ENCODE measurements around the gene HLA-DRA.

HLA-DRA gene

DNA sequence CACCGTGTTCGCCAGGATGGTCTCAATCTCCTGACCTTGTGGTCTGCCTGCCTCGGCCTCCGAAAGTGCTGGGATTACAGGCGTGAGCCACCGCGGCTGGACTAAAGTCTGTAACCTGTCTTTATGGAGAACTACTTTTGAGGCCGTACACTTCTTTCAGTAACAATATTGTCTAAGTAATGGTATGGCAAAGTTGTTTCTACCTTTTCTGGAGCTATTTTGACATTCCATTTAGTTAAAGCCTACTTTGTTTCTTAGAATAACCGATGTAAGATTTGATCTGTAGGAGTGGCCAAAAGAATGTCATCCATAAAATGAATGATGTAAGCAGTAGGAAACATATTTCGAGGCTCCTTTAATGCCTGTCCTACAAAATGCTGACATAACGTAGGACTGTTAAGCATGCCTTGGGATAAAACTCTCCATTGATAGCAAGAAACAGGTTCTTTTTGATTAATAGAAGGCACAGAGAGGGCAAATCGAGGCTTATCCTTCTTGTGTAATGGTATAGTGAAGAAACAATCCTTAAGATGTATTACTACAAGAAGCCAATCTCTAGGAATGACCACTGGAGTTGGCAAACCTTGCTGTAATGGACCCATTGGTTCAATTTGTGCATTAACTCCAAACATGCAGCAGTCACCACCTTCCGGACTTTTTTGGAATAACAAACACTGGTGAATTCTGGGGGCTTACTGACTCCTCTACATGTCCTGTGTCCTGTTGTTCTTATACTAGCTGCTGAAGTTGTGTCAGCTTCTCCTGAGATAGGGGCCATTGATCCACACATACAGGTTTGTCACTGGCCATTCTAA, 35.9 kb downstream of the HLA-DRA start:
- TF ChIP-seq, protein P1, sequence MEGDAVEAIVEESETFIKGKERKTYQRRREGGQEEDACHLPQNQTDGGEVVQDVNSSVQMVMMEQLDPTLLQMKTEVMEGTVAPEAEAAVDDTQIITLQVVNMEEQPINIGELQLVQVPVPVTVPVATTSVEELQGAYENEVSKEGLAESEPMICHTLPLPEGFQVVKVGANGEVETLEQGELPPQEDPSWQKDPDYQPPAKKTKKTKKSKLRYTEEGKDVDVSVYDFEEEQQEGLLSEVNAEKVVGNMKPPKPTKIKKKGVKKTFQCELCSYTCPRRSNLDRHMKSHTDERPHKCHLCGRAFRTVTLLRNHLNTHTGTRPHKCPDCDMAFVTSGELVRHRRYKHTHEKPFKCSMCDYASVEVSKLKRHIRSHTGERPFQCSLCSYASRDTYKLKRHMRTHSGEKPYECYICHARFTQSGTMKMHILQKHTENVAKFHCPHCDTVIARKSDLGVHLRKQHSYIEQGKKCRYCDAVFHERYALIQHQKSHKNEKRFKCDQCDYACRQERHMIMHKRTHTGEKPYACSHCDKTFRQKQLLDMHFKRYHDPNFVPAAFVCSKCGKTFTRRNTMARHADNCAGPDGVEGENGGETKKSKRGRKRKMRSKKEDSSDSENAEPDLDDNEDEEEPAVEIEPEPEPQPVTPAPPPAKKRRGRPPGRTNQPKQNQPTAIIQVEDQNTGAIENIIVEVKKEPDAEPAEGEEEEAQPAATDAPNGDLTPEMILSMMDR (IDR thresholded peaks at IDR 0.05) = no peak
- Histone ChIP-seq H3K27ac (no peak overlapping the region), H3K4me3 (no peak overlapping the region)
- DNase-seq (ENCODE audit: low spot score) = no peak

DNA sequence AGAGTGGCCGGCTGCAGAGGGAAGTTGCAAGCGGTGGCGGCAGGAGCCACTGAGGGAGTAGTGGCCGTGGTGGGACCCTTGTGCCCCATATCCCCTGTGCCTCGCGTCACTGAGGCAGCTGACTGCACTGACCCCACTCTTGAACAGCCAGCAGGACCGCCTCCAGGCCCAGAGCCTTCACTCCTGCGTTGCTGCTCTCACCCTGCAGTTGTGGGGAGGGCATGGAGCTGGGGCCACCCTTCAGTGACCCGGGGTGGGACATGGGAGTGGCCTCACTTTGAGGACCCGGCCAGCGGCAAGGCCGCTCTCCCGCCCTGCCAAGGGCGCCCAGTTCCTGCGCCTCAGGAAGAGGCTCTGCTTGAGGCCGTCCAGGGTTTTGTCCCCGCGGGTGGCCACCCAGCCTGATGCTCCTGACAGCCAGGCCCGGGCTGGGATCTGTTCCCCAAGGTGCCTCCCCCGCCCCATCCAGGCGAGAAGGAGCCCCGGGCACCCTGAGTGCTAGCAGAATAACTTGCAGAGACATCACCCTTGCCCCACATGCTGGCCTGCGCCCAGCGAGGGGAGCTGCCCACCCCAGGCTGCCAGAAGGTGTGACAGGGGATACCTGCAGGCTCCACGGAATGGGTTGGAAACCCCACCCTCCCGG, 44.4 kb downstream of the HLA-DRA start:
- TF ChIP-seq, protein P1 (IDR thresholded peaks at IDR 0.05) = no peak
- Histone ChIP-seq H3K4me3 (no peak overlapping the region), H3K27ac (no peak overlapping the region)
- DNase-seq (ENCODE audit: low spot score) = no peak

DNA sequence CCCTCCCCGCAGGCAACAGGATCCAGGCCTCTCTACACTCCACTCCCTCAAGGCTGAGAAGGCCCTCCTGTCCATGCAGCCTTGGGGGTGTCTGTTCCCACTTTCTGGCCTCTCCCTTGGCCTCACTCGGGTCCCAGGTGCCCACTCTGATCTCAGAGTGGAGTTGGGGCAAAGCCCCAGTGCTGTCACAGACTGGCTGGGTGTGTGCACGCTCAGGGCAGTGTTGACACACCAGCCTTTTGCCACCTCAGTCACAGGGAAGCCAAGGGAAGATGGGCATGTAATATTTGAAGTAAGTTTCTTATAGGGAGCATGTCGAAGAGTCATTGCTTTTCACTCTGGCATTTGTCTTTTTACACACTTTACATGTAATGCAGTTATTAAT, 44.9 kb downstream of the HLA-DRA start:
- TF ChIP-seq, protein P1 (IDR thresholded peaks at IDR 0.05) = no peak
- H3K4me3 ChIP-seq = no peak overlapping the region
- DNase-seq (ENCODE audit: low spot score) = no peak
- H3K27ac ChIP-seq = no peak overlapping the region

DNA sequence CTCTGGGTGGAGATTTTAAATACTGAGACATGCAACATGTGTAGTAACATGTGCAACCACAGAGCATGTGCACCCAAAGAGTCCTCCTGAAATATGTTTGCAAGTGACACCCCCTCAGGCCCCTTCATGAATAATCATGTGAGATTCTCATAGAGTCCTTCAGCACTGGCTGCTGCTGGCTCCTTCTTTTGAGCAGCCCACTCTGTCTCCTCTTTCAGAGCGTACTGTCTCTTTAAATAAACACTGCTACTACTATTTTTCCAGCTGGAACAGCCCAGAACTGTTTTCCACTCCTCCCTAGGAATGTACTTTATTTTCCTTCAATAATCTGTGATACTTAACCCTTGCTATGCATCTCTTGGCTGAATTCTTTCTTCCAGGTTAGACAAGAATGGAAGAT, 48.4 kb downstream of the HLA-DRA start:
- Histone ChIP-seq H3K27ac (no peak overlapping the region), H3K4me3 (no peak overlapping the region)
- TF ChIP-seq, protein P1 (IDR thresholded peaks at IDR 0.05) = no peak
- DNase-seq (ENCODE audit: low spot score) = no peak

DNA sequence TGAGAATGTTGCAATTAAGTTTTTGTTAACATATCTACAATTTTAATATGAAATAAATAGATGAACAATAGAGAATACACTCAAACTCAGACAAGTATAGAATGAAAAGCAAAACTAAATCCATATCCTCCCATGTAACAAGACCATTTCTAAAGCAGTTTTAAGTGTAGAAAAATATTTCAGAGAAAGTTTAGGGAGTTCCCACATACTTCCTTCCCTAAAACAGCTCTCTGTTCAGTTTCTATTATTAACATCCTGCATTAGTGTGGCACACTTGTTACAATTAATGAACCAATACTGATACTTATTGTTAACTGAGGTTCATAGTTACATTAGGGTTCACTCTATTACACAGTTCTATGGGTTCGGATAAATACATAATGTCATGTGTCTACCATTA, 52.0 kb downstream of the HLA-DRA start:
- DNase-seq (ENCODE audit: low spot score) = no peak
- TF ChIP-seq, protein P1 (IDR thresholded peaks at IDR 0.05) = no peak
- H3K4me3 ChIP-seq = no peak overlapping the region
- H3K27ac ChIP-seq = no peak overlapping the region

DNA sequence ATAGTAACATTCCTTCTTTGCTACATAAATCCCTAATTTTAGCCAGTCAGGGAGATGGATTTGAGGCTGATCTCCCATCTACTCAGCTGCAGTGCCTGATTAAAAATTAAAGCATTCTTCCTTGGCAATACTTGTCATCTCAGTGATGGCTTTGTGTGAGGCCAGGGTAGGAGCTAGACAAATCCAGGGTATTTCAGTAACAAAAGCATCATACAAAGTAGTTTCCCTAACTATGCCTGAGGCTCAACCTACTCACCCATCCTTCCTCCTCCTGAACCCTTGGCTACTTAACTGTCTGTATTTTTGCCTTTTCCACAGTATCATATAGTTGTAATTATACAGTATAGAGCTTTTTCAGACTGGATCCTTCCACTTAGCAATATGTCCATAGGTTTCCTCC, 52.7 kb downstream of the HLA-DRA start:
- Histone ChIP-seq H3K27ac (no peak overlapping the region), H3K4me3 (no peak overlapping the region)
- TF ChIP-seq, protein P1 (IDR thresholded peaks at IDR 0.05) = no peak
- no peak for DNase-seq (ENCODE audit: low spot score)
